Right lobe of liver (tissue), 4 donors: Measurements from ENCODE around the gene LRP2.

Source experiments
- POLR2A ChIP-seq: fragments of 450-650 bp; IDR thresholded peaks from one replicate; pipeline ENCODE4 v1.6.1; 2017; ENCODE audit warnings: antibody characterized with exemption, mild to moderate bottlenecking
- TF ChIP-seq, protein P1 (sequence below), 4 donors: fragments of 200-600 bp in 3 of 4; fragments of 450-650 bp in 1 of 4; IDR thresholded peaks; one replicate each; pipeline versions ENCODE4 v1.5.1 to v1.8.0; 2016 to 2022; ENCODE audit warnings: antibody characterized with exemption in 4 of 4, mild to moderate bottlenecking in 2 of 4
- donor health status: DM: no; HTN: no; CAD: no.
- donor health status: DM: no; HTN: no; CAD: no.
- donor health status: DM: no; HTN: yes; CAD: no.

DNA sequence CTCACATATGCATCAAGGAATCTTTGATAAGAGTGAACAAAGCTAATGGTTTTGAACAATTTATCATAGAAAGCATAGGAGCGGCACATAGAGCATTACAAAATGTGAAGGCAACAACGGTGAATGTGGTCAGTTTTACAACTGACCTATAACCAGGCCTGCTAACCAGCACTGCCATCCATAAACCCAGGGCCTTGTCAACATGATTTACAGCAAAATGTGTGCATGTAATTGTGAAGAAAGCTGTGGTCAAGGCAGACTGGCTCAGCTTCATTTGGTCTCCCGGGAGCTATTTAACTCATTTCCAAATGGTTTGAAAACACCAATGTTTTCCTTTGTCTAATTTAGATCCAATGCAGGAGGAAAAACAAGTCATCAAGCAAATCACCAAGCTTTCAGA is 173.2 kb downstream of the LRP2 start:
- TF ChIP-seq, protein P1, sequence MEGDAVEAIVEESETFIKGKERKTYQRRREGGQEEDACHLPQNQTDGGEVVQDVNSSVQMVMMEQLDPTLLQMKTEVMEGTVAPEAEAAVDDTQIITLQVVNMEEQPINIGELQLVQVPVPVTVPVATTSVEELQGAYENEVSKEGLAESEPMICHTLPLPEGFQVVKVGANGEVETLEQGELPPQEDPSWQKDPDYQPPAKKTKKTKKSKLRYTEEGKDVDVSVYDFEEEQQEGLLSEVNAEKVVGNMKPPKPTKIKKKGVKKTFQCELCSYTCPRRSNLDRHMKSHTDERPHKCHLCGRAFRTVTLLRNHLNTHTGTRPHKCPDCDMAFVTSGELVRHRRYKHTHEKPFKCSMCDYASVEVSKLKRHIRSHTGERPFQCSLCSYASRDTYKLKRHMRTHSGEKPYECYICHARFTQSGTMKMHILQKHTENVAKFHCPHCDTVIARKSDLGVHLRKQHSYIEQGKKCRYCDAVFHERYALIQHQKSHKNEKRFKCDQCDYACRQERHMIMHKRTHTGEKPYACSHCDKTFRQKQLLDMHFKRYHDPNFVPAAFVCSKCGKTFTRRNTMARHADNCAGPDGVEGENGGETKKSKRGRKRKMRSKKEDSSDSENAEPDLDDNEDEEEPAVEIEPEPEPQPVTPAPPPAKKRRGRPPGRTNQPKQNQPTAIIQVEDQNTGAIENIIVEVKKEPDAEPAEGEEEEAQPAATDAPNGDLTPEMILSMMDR (IDR thresholded peaks at IDR 0.05): no peak
- no peak for TF ChIP-seq POLR2A
